ENCODE results near the gene MAP3K7.

MAP3K7 gene

GRCh38 chr6:90530882-90531281 lies 56.0 kb downstream of the MAP3K7 start:
- TF ChIP-seq GATA1 (IDR thresholded peaks at IDR 0.05; ENCODE audit: low read depth, low read length): no peak
- no peak for TF ChIP-seq POLR2A (IDR thresholded peaks at IDR 0.05; ENCODE audit: low read length)
- DNase-seq: peak; percentile 45 to 57

- TF ChIP-seq POLR2A (IDR thresholded peaks at IDR 0.05; ENCODE audit: low read length) (no peak), GATA1 (IDR thresholded peaks at IDR 0.05; ENCODE audit: low read depth, low read length) (no peak)
- no peak for DNase-seq
Measured at GRCh38 chr6:90525421-90525820, 61.5 kb downstream of the MAP3K7 start.

GRCh38 chr6:90523779-90524310 lies 63.0 kb downstream of the MAP3K7 start:
- no peak for TF ChIP-seq GATA1 (IDR thresholded peaks at IDR 0.05; ENCODE audit: low read depth, low read length)
- TF ChIP-seq POLR2A (IDR thresholded peaks at IDR 0.05; ENCODE audit: low read length): no peak
- DNase-seq: no peak

- no peak for DNase-seq
- no peak for TF ChIP-seq GATA1 (IDR thresholded peaks at IDR 0.05; ENCODE audit: low read depth, low read length)
- TF ChIP-seq POLR2A (IDR thresholded peaks at IDR 0.05; ENCODE audit: low read length): no peak
Measured at GRCh38 chr6:90521955-90522354, 64.9 kb downstream of the MAP3K7 start.

- no peak for DNase-seq
- TF ChIP-seq POLR2A (IDR thresholded peaks at IDR 0.05; ENCODE audit: low read length) (no peak), GATA1 (IDR thresholded peaks at IDR 0.05; ENCODE audit: low read depth, low read length) (no peak)
Measured at GRCh38 chr6:90516074-90516660, 70.7 kb downstream of the MAP3K7 start.

- no peak for DNase-seq
- TF ChIP-seq POLR2A (IDR thresholded peaks at IDR 0.05; ENCODE audit: low read length) (no peak), GATA1 (IDR thresholded peaks at IDR 0.05; ENCODE audit: low read depth, low read length) (no peak)
Measured at GRCh38 chr6:90514496-90514895, 72.4 kb downstream of the MAP3K7 start.

- TF ChIP-seq POLR2A (IDR thresholded peaks at IDR 0.05; ENCODE audit: low read length): no peak
- TF ChIP-seq GATA1 (IDR thresholded peaks at IDR 0.05; ENCODE audit: low read depth, low read length): no peak
- peak in 1 of 2 experiments; percentile 3 for DNase-seq
Measured at GRCh38 chr6:90508753-90509152, 78.1 kb downstream of the MAP3K7 start.

GRCh38 chr6:90502866-90503407 lies 83.9 kb downstream of the MAP3K7 start:
- DNase-seq: peak; percentile 79 to 80
- no peak for TF ChIP-seq POLR2A (IDR thresholded peaks at IDR 0.05; ENCODE audit: low read length)
- TF ChIP-seq GATA1 (IDR thresholded peaks at IDR 0.05; ENCODE audit: low read depth, low read length): no peak

GRCh38 chr6:90502381-90502780 lies 84.5 kb downstream of the MAP3K7 start:
- no peak for DNase-seq
- TF ChIP-seq POLR2A (IDR thresholded peaks at IDR 0.05; ENCODE audit: low read length): no peak
- no peak for TF ChIP-seq GATA1 (IDR thresholded peaks at IDR 0.05; ENCODE audit: low read depth, low read length)

GRCh38 chr6:90500458-90500857 lies 86.4 kb downstream of the MAP3K7 start:
- no peak for DNase-seq
- no peak for TF ChIP-seq GATA1 (IDR thresholded peaks at IDR 0.05; ENCODE audit: low read depth, low read length)
- no peak for TF ChIP-seq POLR2A (IDR thresholded peaks at IDR 0.05; ENCODE audit: low read length)

- peak; percentile 5 to 42 for DNase-seq
- no peak for TF ChIP-seq POLR2A (IDR thresholded peaks at IDR 0.05; ENCODE audit: low read length)
- TF ChIP-seq GATA1 (IDR thresholded peaks at IDR 0.05; ENCODE audit: low read depth, low read length): no peak
Measured at GRCh38 chr6:90497411-90497810, 89.5 kb downstream of the MAP3K7 start.

GRCh38 chr6:90496258-90497016 lies 90.4 kb downstream of the MAP3K7 start:
- no peak for DNase-seq
- no peak for TF ChIP-seq POLR2A (IDR thresholded peaks at IDR 0.05; ENCODE audit: low read length)
- TF ChIP-seq GATA1 (IDR thresholded peaks at IDR 0.05; ENCODE audit: low read depth, low read length): no peak

- TF ChIP-seq POLR2A (IDR thresholded peaks at IDR 0.05; ENCODE audit: low read length) (no peak), GATA1 (IDR thresholded peaks at IDR 0.05; ENCODE audit: low read depth, low read length) (no peak)
- no peak for DNase-seq
Measured at GRCh38 chr6:90495216-90495817, 91.6 kb downstream of the MAP3K7 start.
